HuH-7 (cell line): ENCODE results near the gene DOCK8.

Experiments used
- DNase-seq: peaks from one replicate; pipeline ENCODE4 v3.0.0; 2011; ENCODE audit warnings: low spot score

The DOCK8 gene

GRCh38 chr9:312596-313320 is 98.1 kb downstream of the DOCK8 start:
- DNase-seq = no peak

- DNase-seq = no peak
These were observed 101.8 kb downstream of the DOCK8 start for GRCh38 chr9:316382-316965.

- no peak for DNase-seq
These were observed 104.0 kb downstream of the DOCK8 start for GRCh38 chr9:318646-319045.

GRCh38 chr9:324971-325370 is 110.3 kb downstream of the DOCK8 start:
- DNase-seq = no peak

- no peak for DNase-seq
These were observed 112.0 kb downstream of the DOCK8 start for GRCh38 chr9:326667-327066.

- no peak for DNase-seq
These were observed 113.8 kb downstream of the DOCK8 start for GRCh38 chr9:328453-328852.

- DNase-seq = no peak
These were observed 116.5 kb downstream of the DOCK8 start for GRCh38 chr9:331197-331596.

GRCh38 chr9:335373-335772 is 120.7 kb downstream of the DOCK8 start:
- no peak for DNase-seq

- peak; percentile 23 for DNase-seq
These were observed 121.4 kb downstream of the DOCK8 start for GRCh38 chr9:336039-336438.

- DNase-seq = no peak
These were observed 123.9 kb downstream of the DOCK8 start for GRCh38 chr9:338602-339001.

GRCh38 chr9:341634-342421 is 127.2 kb downstream of the DOCK8 start:
- DNase-seq = no peak

GRCh38 chr9:343773-344172 is 129.1 kb downstream of the DOCK8 start:
- DNase-seq = no peak

- DNase-seq = no peak
These were observed 131.5 kb downstream of the DOCK8 start for GRCh38 chr9:346111-346571.

- DNase-seq = peak; percentile 7
These were observed 133.1 kb downstream of the DOCK8 start for GRCh38 chr9:347667-348292.

GRCh38 chr9:350384-350783 is 135.7 kb downstream of the DOCK8 start:
- no peak for DNase-seq

GRCh38 chr9:351916-352315 is 137.3 kb downstream of the DOCK8 start:
- no peak for DNase-seq

- no peak for DNase-seq
These were observed 138.4 kb downstream of the DOCK8 start for GRCh38 chr9:353077-353476.

GRCh38 chr9:354453-354852 is 139.8 kb downstream of the DOCK8 start:
- no peak for DNase-seq

GRCh38 chr9:357560-357959 is 142.9 kb downstream of the DOCK8 start:
- DNase-seq = no peak

GRCh38 chr9:362561-363273 is 148.1 kb downstream of the DOCK8 start:
- DNase-seq = no peak

GRCh38 chr9:363274-363612 is 148.6 kb downstream of the DOCK8 start:
- no peak for DNase-seq

GRCh38 chr9:365436-365835 is 150.8 kb downstream of the DOCK8 start:
- no peak for DNase-seq
